ENCODE data around the gene FKBP5. TPM values are rescaled to one million over a fixed set of nuclear protein-coding genes. Genes with fewer than 3 reads are reported as not detected.
"Not testable (repeated sequence)": the region's sequence is repeated elsewhere in the genome, so short reads cannot be mapped to it uniquely, and the experiment has no call there.

The FKBP5 gene
- total and polyA plus RNA-seq, 2 donors (not counting 1 experiment from before 2014, with no cell fraction given), result 10.9 to 16.3 TPM

DNA sequence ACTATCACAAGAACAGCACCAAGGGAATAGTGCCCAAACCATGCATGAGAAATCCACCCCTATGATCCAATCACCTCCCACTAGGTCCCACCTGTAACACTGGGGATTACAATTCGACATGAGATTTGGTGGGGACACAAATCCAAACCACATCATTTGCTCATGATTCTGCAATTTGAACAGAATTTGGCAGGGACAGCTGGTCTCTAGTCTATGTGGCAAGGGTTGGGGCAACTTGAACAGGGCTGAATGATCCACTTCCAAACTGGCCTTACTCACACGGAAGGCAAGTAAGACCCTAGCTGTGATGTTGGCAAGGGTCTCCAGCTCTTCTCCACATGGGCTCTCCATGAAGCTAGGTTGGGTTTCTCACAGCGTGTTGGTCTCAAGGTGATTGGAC is 10.1 kb upstream of the FKBP5 start:
- TF ChIP-seq EZH2 (IDR thresholded peaks at IDR 0.05; ENCODE audit: low read length, missing control alignments) (no peak), CTCF (conservative IDR thresholded peaks at IDR 0.05 in 1 of 2, IDR thresholded peaks at IDR 0.05 in 1 of 2; ENCODE audit: low read depth in 1 of 2, low read length in 2 of 2) (no peak)
- Histone ChIP-seq H3K27ac (ENCODE audit: insufficient read depth, low read length) (no peak overlapping the region), H3K4me3 (replicated peaks in 1 of 4; ENCODE audit: control extremely low read depth in 1 of 4, insufficient read depth in 1 of 4, low read depth in 3 of 4, low read length in 4 of 4) (no peak overlapping the region), H3K4me1 (ENCODE audit: control insufficient read depth, extremely low read depth, insufficient read depth, low read length) (no peaks in the 10 kb centered on the region), H3K9ac (ENCODE audit: insufficient read depth, low read length) (no peak overlapping the region), H2AFZ (ENCODE audit: low read length) (no peak overlapping the region), H3K36me3 (ENCODE audit: control insufficient read depth, insufficient read depth, low read length) (no peaks in the 10 kb centered on the region), H3K4me2 (ENCODE audit: extremely low read depth, insufficient read depth, low read length) (no peak overlapping the region), H3K79me2 (ENCODE audit: control insufficient read depth, insufficient read depth, low read length) (no peaks in the 10 kb centered on the region), H3K27me3 (ENCODE audit: control insufficient read depth, insufficient read depth, low read length) (no peaks in the 10 kb centered on the region), H3K9me3 (ENCODE audit: control insufficient read depth, insufficient read depth, low read depth, low read length) (no peaks in the 10 kb centered on the region), H4K20me1 (ENCODE audit: control insufficient read depth, extremely low read depth, insufficient read depth, low read length) (no peaks in the 10 kb centered on the region)
- DNase-seq (ENCODE audit: low read depth in 2 of 2), result no peak

- not testable (repeated sequence) for H3K9me3 ChIP-seq (ENCODE audit: control insufficient read depth, insufficient read depth, low read depth, low read length); H3K36me3 ChIP-seq (ENCODE audit: control insufficient read depth, insufficient read depth, low read length); H3K27me3 ChIP-seq (ENCODE audit: control insufficient read depth, insufficient read depth, low read length); H3K4me2 ChIP-seq (ENCODE audit: extremely low read depth, insufficient read depth, low read length); H3K4me1 ChIP-seq (ENCODE audit: control insufficient read depth, extremely low read depth, insufficient read depth, low read length); DNase-seq (ENCODE audit: low read depth in 2 of 2); H2AFZ ChIP-seq (ENCODE audit: low read length); H3K9ac ChIP-seq (ENCODE audit: insufficient read depth, low read length); H3K4me3 ChIP-seq (replicated peaks in 1 of 4; ENCODE audit: control extremely low read depth in 1 of 4, insufficient read depth in 1 of 4, low read depth in 3 of 4, low read length in 4 of 4); H3K79me2 ChIP-seq (ENCODE audit: control insufficient read depth, insufficient read depth, low read length); H4K20me1 ChIP-seq (ENCODE audit: control insufficient read depth, extremely low read depth, insufficient read depth, low read length); H3K27ac ChIP-seq (ENCODE audit: insufficient read depth, low read length)
Measured at GRCh38 chr6:35698430-35698829, 9.7 kb upstream of the FKBP5 start.

DNA sequence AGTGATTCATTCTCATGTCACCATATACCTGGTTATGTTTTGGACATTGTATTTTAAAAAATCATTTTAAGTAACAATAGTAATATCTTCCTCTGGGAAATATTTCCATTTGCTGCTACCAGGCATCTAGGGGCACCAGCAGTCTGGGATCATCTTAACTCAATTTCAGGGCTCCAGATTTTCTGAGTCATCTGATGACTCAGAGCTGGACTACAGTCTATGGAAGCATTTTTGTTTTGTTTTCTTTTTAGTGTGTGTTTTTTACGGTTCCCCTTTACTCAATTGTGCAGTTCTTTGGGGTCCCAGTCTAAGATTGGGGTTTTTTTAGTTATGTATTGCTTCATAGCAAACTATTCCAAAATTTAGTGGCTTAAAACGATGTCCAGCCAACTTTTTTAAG is 5.7 kb upstream of the FKBP5 start:
- H4K20me1 ChIP-seq (ENCODE audit: control insufficient read depth, extremely low read depth, insufficient read depth, low read length), result no peaks in the 10 kb centered on the region
- no peaks in the 10 kb centered on the region for H3K79me2 ChIP-seq (ENCODE audit: control insufficient read depth, insufficient read depth, low read length)
- no peak overlapping the region for H3K9ac ChIP-seq (ENCODE audit: insufficient read depth, low read length)
- no peaks in the 10 kb centered on the region for H3K9me3 ChIP-seq (ENCODE audit: control insufficient read depth, insufficient read depth, low read depth, low read length)
- H3K27ac ChIP-seq (ENCODE audit: insufficient read depth, low read length), result no peak overlapping the region
- TF ChIP-seq CTCF (conservative IDR thresholded peaks at IDR 0.05 in 1 of 2, IDR thresholded peaks at IDR 0.05 in 1 of 2; ENCODE audit: low read depth in 1 of 2, low read length in 2 of 2), result no peak
- TF ChIP-seq EZH2 (IDR thresholded peaks at IDR 0.05; ENCODE audit: low read length, missing control alignments), result no peak
- no peaks in the 10 kb centered on the region for H3K27me3 ChIP-seq (ENCODE audit: control insufficient read depth, insufficient read depth, low read length)
- no peaks in the 10 kb centered on the region for H3K4me1 ChIP-seq (ENCODE audit: control insufficient read depth, extremely low read depth, insufficient read depth, low read length)
- H2AFZ ChIP-seq (ENCODE audit: low read length), result no peak overlapping the region
- no peak overlapping the region for H3K4me3 ChIP-seq (replicated peaks in 1 of 4; ENCODE audit: control extremely low read depth in 1 of 4, insufficient read depth in 1 of 4, low read depth in 3 of 4, low read length in 4 of 4)
- DNase-seq (ENCODE audit: low read depth in 2 of 2), result peak; percentile 38 to 65
- no peaks in the 10 kb centered on the region for H3K36me3 ChIP-seq (ENCODE audit: control insufficient read depth, insufficient read depth, low read length)
- H3K4me2 ChIP-seq (ENCODE audit: extremely low read depth, insufficient read depth, low read length), result no peak overlapping the region

All from fibroblast of lung (primary cell).